HG03039 (cell line): ENCODE results near the gene PDZK1IP1.
"Not testable (repeated sequence)": the region's sequence is repeated elsewhere in the genome, so short reads cannot be mapped to it uniquely, and the experiment has no call there.

ENCODE experiments used
- ATAC-seq: cut with Tn5 transposase; IDR thresholded peaks from one replicate; pipeline ENCODE4 v1.9.1; 2021; ENCODE audit warnings: mild to moderate bottlenecking, moderate library complexity; ENCODE audit not compliant: unreplicated experiment

PDZK1IP1 gene

GRCh38 chr1:47181955-47182675, 7.7 kb downstream of the PDZK1IP1 start:
- ATAC-seq, result no peak

GRCh38 chr1:47181095-47181954, 8.5 kb downstream of the PDZK1IP1 start:
- no peak for ATAC-seq

- no peak for ATAC-seq
These were observed 9.2 kb downstream of the PDZK1IP1 start for GRCh38 chr1:47180603-47181094.

- no peak for ATAC-seq
These were observed 9.8 kb downstream of the PDZK1IP1 start for GRCh38 chr1:47179988-47180563.

- ATAC-seq, result peak; percentile 66
These were observed 10.5 kb downstream of the PDZK1IP1 start for GRCh38 chr1:47179017-47179987.

- ATAC-seq, result no peak
These were observed 11.2 kb downstream of the PDZK1IP1 start for GRCh38 chr1:47178654-47179016.

GRCh38 chr1:47178020-47178419, 11.8 kb downstream of the PDZK1IP1 start:
- ATAC-seq, result no peak

GRCh38 chr1:47175227-47175934, 14.5 kb downstream of the PDZK1IP1 start:
- no peak for ATAC-seq

- ATAC-seq, result no peak
These were observed 15.2 kb downstream of the PDZK1IP1 start for GRCh38 chr1:47174656-47175020.

GRCh38 chr1:47172782-47173181, 17.1 kb downstream of the PDZK1IP1 start:
- no peak for ATAC-seq

GRCh38 chr1:47164552-47164951, 25.3 kb downstream of the PDZK1IP1 start:
- ATAC-seq, result no peak

- ATAC-seq, result no peak
These were observed 28.4 kb downstream of the PDZK1IP1 start for GRCh38 chr1:47161298-47162040.

- ATAC-seq, result no peak
These were observed 29.1 kb downstream of the PDZK1IP1 start for GRCh38 chr1:47160716-47161115.

GRCh38 chr1:47157957-47158356, 31.9 kb downstream of the PDZK1IP1 start:
- not testable (repeated sequence) for ATAC-seq

GRCh38 chr1:47156457-47156856, 33.4 kb downstream of the PDZK1IP1 start:
- ATAC-seq, result not testable (repeated sequence)

GRCh38 chr1:47149162-47149561, 40.7 kb downstream of the PDZK1IP1 start:
- not testable (repeated sequence) for ATAC-seq

- no peak for ATAC-seq
These were observed 42.6 kb downstream of the PDZK1IP1 start for GRCh38 chr1:47147047-47147785.

GRCh38 chr1:47146495-47146894, 43.3 kb downstream of the PDZK1IP1 start:
- ATAC-seq, result not testable (repeated sequence)
